Testis (tissue), 3 donors: ENCODE results near the gene SLCO3A1. TPM values are rescaled to one million over a fixed set of nuclear protein-coding genes. Genes with fewer than 3 reads are reported as not detected.

Source experiments
- DNase-seq: peaks from one replicate; pipeline ENCODE4 v3.0.0-alpha.2; 2019
- H3K27ac ChIP-seq, 2 donors: fragments of 200-600 bp; sonication (generic); one replicate each; pipeline ENCODE4 v1.5.1; 2019
- H3K27me3 ChIP-seq: fragments of 200-600 bp; sonication (generic); one replicate; pipeline ENCODE4 v1.5.1; 2019
- H3K36me3 ChIP-seq: fragments of 200-600 bp; sonication (generic); one replicate; pipeline ENCODE4 v1.5.1; 2017; ENCODE audit warnings: low read depth; ENCODE audit errors: missing control alignments
- H3K4me1 ChIP-seq: fragments of 200-600 bp; sonication (generic); one replicate; pipeline ENCODE4 v1.5.1; 2019
- H3K4me3 ChIP-seq, 2 donors: fragments of 200-600 bp; sonication (generic); one replicate each; pipeline ENCODE4 v1.5.1; 2017 to 2019
- H3K9me3 ChIP-seq: fragments of 200-600 bp; sonication (generic); one replicate; pipeline ENCODE4 v1.5.1; 2017
- POLR2A ChIP-seq: fragments of 450-650 bp; IDR thresholded peaks from one replicate; pipeline ENCODE4 v1.6.1; 2017; ENCODE audit warnings: antibody characterized with exemption, mild to moderate bottlenecking, moderate library complexity
- WGBS, 2 donors: methylation state at CpG; one replicate each; pipeline ENCODE4 v1.1.5; 2018; 5-methylcytosine and 5-hydroxymethylcytosine counted together
- intact Hi-C: fragments of 100-400 bp; cut with DNase I; formaldehyde crosslinking; loops from one replicate; pipeline ENCODE4 v1.15.1; 2023; ENCODE audit warnings: low total_unique reads
- polyA plus RNA-seq: library from polyadenylated mRNA; stranded (reverse); fragments of 350-450 nt; fragmentation: Illumina TruSeq; extraction: RNeasy Lipid Tissue Mini Kit (QIAGEN cat#74804); gene quantifications from one replicate; pipeline ENCODE4 v1.2.3, GENCODE V29; 2014; ENCODE audit warnings: low read depth, low replicate concordance; ENCODE audit not compliant: insufficient read depth
- total RNA-seq, 2 donors: library from RNA; depleted of rRNA; stranded (reverse); fragments of >200 nt; gene quantifications; one replicate each; pipeline ENCODE4 v1.2.3, GENCODE V29; 2016
- TF ChIP-seq, protein P1 (sequence below), 3 experiments: fragments of 450-650 bp in 2 of 3; fragments of 200-600 bp in 1 of 3; sonication (generic) in 1 of 3; IDR thresholded peaks; one replicate each; pipeline ENCODE4 v1.5.1; 2016 to 2019; ENCODE audit warnings: antibody characterized with exemption in 3 of 3, mild to moderate bottlenecking in 2 of 3, moderate library complexity in 1 of 3

SLCO3A1 gene
- total and polyA plus RNA-seq, 3 donors from 2014 or later: 76.3 to 144 (median 77.2) TPM

DNA sequence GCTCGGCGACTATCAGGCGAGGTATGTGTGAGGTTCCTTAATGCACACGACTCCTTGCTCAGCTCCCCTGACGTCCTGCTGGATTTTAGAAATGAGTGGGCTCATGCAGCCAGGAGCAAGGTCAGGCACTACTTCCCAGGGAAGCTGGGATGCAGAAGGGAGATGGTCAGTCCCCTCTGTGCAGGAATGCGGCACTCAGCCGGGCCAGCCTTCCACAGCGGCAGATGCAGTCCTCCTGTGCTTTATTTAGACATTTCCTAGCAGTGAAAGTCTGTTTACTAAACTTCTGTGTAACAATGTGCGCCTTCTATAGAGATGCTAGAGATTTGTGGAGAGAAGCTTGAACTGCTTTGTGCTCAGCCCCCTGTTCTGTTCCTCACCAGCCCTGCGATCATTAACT lies 252.1 kb downstream of the SLCO3A1 start:
- Histone ChIP-seq H3K9me3 (no peaks in the 10 kb centered on the region), H3K27ac (no peak overlapping the region), H3K4me1 (no peaks in the 10 kb centered on the region), H3K4me3 (no peak overlapping the region), H3K27me3 (no peaks in the 10 kb centered on the region), H3K36me3 (no peaks in the 10 kb centered on the region)
- WGBS, 2 donors: 85 to 87% methylated on average over 10 of the region's 10 CpGs
- DNase-seq: no peak
- intact Hi-C loops: loop anchor here (10.0 kb wide), 1 partner anchor 599 kb away; no protein-coding TSS in a partner anchor
- TF ChIP-seq, protein P1, sequence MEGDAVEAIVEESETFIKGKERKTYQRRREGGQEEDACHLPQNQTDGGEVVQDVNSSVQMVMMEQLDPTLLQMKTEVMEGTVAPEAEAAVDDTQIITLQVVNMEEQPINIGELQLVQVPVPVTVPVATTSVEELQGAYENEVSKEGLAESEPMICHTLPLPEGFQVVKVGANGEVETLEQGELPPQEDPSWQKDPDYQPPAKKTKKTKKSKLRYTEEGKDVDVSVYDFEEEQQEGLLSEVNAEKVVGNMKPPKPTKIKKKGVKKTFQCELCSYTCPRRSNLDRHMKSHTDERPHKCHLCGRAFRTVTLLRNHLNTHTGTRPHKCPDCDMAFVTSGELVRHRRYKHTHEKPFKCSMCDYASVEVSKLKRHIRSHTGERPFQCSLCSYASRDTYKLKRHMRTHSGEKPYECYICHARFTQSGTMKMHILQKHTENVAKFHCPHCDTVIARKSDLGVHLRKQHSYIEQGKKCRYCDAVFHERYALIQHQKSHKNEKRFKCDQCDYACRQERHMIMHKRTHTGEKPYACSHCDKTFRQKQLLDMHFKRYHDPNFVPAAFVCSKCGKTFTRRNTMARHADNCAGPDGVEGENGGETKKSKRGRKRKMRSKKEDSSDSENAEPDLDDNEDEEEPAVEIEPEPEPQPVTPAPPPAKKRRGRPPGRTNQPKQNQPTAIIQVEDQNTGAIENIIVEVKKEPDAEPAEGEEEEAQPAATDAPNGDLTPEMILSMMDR (IDR thresholded peaks at IDR 0.05): no peak
- no peak for TF ChIP-seq POLR2A

DNA sequence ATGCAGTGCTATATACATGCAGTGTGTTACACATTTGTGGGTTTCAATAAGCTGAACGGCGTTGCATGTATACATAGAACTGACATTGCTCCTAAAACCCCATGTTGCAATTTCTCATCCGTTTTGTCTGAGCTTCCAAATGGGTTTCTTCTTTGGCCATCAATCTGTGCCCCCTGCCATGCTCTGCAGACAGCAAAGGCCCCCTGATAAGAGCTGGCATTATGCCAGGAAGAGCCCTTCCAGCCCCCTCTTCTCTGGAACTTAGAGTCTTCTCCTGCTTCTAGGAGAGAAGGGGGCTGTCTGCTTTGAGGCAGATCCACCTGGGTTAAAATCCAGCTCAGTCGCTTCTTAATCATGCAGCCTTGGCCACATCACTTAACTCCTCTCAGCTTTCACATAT lies 254.0 kb downstream of the SLCO3A1 start:
- Histone ChIP-seq H3K27ac (no peak overlapping the region), H3K36me3 (no peaks in the 10 kb centered on the region), H3K4me3 (no peak overlapping the region), H3K4me1 (no peaks in the 10 kb centered on the region), H3K27me3 (no peaks in the 10 kb centered on the region), H3K9me3 (no peaks in the 10 kb centered on the region)
- no peak for DNase-seq
- TF ChIP-seq, protein P1 (IDR thresholded peaks at IDR 0.05): no peak
- no peak for TF ChIP-seq POLR2A
- 77 to 82% methylated on average over 4 of the region's 4 CpGs for WGBS, 2 donors
- intact Hi-C loops: loop anchor here (10.0 kb wide), 1 partner anchor 597 kb away; no protein-coding TSS in a partner anchor

DNA sequence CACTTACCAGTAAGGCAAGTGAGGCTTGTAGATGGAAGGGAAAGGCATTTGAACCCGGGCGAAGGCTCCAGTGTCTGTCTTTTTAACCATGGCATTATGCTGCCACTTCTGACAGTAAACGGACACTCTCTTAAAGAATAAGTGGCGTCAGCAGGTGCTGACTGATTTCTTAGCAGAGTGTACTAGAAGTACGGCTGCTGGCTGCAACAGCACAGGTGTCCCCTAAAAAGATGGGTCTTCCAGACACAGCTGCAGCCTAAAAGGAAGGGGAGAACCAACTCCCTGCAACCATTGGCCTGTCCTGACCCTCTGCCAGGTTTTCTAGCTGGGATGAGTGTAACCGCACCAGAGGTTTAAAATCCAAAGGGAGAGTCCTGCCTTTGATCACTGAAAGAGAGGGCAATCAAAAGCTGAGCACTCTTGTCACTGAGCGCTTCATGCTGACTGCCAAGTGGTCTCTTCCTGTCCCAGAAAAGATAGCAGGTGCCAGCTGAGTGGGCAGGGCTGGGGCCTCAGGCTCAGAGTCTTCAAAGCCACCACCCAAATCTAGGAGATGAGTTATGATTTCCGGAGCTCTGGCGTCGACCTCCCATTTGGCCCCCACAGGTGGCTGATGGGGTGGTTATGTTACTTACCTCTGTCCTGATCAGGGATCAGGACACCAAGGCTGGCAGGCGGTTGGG lies 255.8 kb downstream of the SLCO3A1 start:
- Histone ChIP-seq H3K4me1 (no peaks in the 10 kb centered on the region), H3K9me3 (no peaks in the 10 kb centered on the region), H3K27ac (no peak overlapping the region), H3K27me3 (no peaks in the 10 kb centered on the region), H3K4me3 (no peak overlapping the region), H3K36me3 (no peaks in the 10 kb centered on the region)
- no peak for DNase-seq
- WGBS, 2 donors: 84 to 92% methylated on average over 7 to 11 of the region's 11 CpGs
- intact Hi-C loops: loop anchor here (10.0 kb wide), 1 partner anchor 595 kb away; no protein-coding TSS in a partner anchor
- TF ChIP-seq, protein P1 (IDR thresholded peaks at IDR 0.05): no peak

DNA sequence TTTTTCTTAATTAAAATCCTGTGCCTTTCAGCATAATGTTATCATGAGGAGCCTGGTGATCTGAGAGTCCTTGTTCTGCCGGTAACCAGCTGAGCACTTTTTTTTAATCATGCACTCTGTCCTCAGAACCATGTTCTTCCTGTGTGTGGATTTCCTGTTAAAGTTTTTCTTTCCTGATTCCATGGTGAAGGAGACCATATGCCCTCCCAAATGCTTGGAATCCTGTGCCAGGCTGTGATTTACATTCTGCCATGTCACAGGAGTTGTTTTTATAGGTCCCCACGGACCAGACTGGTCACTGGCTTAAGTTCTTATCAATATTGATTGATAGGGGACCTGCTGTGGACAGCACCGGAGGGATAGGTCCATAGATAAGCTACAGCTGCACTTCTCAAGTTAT lies 257.8 kb downstream of the SLCO3A1 start:
- TF ChIP-seq, protein P1 (IDR thresholded peaks at IDR 0.05): no peak
- TF ChIP-seq POLR2A: no peak
- H3K4me1 ChIP-seq: no peaks in the 10 kb centered on the region
- no peaks in the 10 kb centered on the region for H3K9me3 ChIP-seq
- no peak overlapping the region for H3K27ac ChIP-seq
- WGBS, 2 donors: 58% methylated on average over 3 of the region's 3 CpGs
- H3K27me3 ChIP-seq: no peaks in the 10 kb centered on the region
- no peak overlapping the region for H3K4me3 ChIP-seq
- DNase-seq: no peak
- no peaks in the 10 kb centered on the region for H3K36me3 ChIP-seq
- intact Hi-C loops: no loop called here

DNA sequence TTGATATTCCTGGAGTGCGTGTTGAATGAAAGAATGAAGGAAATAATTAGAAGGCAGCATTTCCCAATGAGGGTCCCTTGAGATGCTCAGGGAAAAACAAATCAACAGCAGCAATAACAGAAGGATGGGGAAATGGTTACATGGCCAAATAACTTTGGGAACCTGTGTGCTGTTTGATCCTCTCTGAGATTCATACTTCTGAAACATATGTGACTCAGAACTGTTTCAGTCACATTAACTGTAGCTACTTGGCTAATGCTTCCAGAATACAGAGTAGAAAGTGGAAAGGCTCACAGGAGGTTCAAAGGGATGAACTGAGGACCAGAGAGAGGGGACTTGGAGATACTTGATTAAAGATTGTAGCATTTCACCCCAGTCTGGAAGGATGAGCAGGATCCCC lies 258.2 kb downstream of the SLCO3A1 start:
- H3K36me3 ChIP-seq: no peaks in the 10 kb centered on the region
- no peaks in the 10 kb centered on the region for H3K27me3 ChIP-seq
- no peak for TF ChIP-seq POLR2A
- H3K9me3 ChIP-seq: no peaks in the 10 kb centered on the region
- intact Hi-C loops: no loop called here
- 86 to 88% methylated on average over 1 of the region's 1 CpG for WGBS, 2 donors
- no peaks in the 10 kb centered on the region for H3K4me1 ChIP-seq
- no peak overlapping the region for H3K4me3 ChIP-seq
- no peak overlapping the region for H3K27ac ChIP-seq
- no peak for DNase-seq
